Right hindlimb (tissue), 1 donor: ENCODE measurements around the gene HOXA4.

Experiments
- DNase-seq: peaks from one replicate; pipeline ENCODE4 v3.0.0-alpha.2; 2018

The HOXA4 gene

GRCh38 chr7:27146491-27147198 is 16.1 kb upstream of the HOXA4 start:
- peak; percentile 19 for DNase-seq

DNA sequence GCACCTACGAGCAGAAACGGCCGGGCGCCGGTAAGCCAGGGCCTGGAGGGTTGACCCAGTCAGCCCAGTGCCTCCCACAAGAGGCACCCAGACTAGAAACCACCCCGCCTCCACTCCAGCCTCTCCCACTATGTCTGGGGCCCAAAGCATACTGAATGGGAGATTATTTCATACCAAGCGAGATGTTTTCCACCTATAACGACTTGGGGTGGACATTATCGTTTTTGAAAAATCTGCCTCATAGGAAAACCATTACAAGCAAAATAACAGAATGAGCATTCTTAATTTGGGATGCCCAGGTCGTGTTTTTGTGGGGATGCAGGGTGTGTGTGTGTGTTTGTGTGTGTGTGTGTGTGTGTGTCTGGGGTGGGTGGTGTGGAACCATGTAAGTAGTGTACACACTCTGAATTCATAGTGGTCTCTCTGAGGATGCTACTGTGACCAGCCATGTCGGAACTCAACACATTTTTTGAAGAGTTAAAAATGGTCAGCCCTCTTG is 15.4 kb upstream of the HOXA4 start:
- no peak for DNase-seq

DNA sequence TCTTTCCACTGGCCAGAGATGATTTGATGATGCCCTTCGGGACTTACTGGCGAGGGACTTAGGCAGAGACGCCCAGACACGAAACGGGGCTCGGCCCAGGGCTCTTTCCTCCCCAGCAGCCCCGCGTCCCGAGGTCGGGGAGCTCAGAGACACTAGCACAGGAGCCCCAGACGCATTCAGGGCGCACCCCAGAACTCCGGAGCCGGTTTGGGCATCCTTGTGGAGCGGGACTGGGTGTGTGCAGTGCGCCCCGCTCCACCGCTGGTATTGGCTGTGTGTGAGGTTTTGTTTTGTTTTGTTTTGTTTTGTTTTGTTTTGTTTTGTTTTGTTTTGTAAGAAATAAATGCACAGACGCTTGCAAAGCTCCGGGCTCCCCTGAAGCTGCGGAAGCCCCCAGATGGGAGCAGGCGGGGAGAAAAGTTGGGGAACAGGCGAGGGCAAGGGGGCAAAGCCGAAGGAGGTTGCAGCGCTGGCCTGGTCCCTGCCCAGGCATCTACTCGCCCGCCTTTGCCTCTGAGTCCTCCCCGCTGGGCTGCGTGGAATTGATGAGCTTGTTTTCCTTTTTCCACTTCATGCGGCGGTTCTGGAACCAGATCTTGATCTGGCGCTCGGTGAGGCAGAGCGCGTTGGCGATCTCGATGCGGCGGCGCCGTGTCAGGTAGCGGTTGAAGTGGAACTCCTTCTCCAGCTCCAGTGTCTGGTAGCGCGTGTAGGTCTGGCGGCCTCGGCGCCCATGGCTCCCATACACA is 14.8 kb upstream of the HOXA4 start:
- peak; percentile 37 for DNase-seq

GRCh38 chr7:27144781-27145164 is 14.2 kb upstream of the HOXA4 start:
- peak; percentile 35 for DNase-seq

- peak; percentile 21 for DNase-seq
These were observed 13.6 kb upstream of the HOXA4 start for GRCh38 chr7:27143950-27144780.

DNA sequence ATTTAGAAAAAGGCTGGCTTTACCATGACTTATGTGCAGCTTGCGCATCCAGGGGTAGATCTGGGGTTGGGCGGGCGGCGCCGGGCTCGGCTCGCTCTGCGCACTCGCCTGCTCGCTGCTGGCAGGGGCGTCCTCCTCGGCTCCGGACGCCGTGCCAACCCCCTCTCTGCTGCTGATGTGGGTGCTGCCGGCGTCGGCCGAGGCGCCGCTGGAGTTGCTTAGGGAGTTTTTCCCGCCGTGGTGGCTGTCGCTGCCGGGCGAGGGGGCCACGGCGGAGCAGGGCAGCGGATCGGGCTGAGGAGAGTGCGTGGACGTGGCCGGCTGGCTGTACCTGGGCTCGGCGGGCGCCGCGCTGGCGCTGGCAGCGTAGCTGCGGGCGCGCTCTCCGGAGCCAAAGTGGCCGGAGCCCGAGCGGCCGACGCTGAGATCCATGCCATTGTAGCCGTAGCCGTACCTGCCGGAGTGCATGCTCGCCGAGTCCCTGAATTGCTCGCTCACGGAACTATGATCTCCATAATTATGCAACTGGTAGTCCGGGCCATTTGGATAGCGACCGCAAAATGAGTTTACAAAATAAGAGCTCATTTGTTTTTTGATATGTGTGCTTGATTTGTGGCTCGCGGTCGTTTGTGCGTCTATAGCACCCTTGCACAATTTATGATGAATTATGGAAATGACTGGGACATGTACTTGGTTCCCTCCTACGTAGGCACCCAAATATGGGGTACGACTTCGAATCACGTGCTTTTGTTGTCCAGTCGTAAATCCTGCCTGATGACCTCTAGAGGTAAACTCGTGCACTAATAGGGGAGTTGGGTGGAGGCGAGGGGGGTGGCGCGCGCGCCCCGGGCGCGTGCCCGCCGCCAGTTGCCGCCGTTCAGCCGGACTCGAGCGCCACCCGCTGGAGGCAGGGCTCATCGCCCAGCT is 12.7 kb upstream of the HOXA4 start, which contains the start of gene HOXA5:
TSS of gene HOXA5 (minus strand) at position 659 of the 927 bp plus-strand sequence. CDS start at position 585, 74 bp downstream.
- DNase-seq, result peak; percentile 83

- no peak for DNase-seq
These were observed 12.0 kb upstream of the HOXA4 start for GRCh38 chr7:27142580-27143022.

DNA sequence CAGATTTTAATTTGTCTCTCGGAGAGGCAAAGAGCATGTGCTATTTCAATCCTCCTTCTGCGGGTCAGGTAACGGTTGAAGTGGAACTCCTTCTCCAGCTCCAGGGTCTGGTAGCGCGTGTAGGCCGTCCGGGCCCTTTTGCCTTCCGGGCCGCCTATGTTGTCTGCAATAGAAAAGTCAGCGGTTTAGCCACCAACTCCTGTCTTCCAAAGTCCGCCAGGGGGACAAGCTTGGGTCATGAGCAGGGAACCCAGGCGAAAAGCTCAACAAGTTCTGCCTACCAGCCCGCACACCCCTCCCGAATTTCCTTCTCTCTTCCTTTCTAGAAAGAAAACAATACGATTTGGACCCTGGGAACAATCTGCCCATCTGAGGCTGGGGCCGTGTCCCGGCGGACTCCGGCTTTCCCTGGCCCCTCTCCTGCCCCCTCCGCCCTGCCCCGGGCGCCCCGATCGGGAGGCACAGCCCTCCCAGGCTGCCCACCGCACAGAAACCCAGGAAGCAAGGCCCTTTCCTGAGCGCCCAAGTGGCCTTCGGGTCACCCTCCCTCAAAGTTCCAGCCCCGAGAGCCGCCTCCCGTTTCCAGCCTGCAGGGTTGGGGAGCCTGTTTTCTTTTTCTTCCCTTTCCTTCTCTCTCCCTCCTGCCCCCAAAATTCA is 11.5 kb upstream of the HOXA4 start:
- peak; percentile 43 for DNase-seq

- DNase-seq, result no peak
These were observed 10.8 kb upstream of the HOXA4 start for GRCh38 chr7:27141137-27141922.

- peak; percentile 27 for DNase-seq
These were observed 9.7 kb upstream of the HOXA4 start for GRCh38 chr7:27140126-27140857.

GRCh38 chr7:27139334-27140125 is 9.0 kb upstream of the HOXA4 start:
- peak; percentile 43 for DNase-seq

DNA sequence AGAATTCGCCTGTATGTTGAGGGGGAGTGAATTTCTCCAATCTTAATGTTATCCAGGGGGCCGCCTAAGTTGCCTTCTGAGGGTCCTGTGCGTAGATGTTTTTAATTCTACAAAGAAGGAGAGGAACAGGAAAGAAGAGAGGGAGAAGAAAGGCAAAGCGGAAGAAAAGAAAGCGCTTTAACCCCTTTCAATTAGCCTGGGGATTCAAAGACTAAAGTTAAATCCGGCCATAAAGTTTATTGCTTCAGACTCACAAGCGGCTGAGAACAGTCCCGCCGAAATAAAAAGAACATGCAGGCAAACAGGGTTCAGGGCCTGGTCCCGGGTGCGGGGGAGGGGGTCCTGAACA is 8.4 kb upstream of the HOXA4 start:
- DNase-seq, result no peak

DNA sequence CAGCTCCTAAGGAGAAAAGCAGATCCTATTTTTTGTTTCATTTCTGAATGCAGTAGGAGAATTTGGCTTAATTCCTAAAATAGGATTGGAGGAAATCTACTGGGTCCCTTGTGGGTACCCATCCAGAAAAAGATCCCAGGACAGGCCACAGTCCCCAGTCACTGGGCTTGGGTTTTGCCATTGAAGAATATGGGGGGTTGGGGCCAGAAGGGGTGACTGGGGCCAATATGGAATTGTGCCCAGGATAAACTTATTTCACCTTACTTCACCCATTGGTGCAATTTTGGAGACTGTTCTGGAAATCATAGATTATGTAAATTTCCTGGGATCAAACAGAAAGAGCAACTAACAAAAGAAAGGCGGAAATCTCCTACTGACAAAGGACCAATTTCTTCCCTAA is 7.9 kb upstream of the HOXA4 start:
- no peak for DNase-seq

DNA sequence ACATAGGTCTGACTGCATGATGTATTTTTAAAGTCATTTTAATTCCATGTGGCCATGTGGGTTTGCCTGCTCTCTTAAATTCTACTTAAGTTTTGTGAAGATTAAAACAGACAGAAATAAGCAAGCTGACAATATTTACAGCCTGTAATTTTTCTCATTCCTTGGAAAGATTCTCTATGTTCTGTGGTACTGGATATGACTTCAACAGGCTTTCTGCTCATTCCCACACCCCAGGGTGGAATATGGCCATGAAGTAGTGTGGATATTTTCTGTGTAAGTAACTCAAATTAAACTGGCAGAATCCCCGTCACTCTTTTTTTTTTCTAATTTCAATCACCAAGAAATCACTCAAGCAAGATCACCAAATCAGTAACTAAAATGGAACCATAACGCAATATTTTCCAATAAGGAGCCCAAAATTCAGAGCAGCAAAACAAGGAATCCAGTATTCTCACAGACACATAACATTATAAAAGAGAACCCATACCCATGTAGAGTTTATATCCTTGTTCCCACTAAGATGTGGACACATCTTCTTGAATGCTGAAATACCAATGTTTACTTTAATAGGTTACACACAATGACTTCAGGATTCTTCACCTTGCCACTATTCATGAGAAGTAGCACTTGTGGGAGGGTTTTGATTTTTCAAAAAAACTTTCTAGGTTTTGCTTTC is 7.2 kb upstream of the HOXA4 start:
- DNase-seq, result no peak

DNA sequence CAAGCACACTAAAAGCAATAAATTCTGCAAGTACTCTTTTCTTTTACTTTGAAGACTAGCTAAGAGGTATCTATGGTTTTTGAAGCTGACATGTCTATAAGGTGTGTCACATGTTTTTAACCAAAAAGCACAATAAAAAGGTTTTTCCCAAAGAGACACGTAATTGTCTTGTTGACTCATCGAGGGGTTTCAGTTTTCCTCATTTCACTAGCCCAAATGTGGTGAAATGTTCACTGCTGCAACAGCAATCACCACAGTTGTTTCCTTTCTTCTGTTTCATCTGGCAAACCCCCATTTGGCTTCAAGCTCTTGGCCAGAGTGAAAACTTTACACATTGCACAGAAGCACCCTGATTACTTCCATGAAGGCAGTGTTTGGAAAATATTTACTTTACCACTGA is 3.8 kb upstream of the HOXA4 start:
- peak; percentile 37 for DNase-seq

DNA sequence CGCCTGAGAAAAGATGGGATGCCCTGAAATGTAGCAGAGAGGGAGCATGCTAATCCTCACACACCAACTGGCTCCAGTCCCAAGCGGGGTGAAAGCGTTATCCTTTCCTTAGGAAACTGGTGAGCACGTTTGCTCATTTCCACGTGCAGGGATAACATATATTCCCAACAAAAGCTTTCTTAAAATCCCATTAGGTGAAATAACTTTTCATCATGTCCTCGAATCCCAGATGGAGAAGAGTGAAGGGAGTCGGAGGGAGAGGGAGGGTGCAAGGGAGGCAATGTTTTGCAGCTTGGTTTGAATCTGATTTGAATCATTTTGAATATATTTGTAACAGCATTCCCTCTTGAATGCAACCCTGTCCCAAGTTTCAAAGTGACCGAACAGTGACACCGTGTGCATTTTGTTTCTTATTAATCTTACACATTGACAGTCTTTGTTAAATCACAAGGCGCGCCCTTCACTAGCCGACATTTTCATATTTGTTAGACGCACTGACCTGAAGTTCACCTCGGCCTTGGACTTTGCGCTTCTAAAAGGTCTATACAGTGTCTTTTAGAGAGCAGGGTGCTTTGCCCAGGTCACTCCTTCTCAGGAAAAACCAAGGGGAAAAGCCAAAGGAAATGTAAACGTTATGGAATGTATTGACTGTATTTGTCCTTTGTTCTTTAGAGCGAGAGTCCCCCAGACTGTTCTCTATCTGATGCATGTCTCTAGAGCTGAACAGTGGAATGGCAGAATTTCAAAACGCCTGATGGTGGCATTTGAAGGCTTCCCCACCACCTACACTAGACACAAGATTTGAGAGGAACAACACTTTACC is 3.1 kb upstream of the HOXA4 start:
- no peak for DNase-seq

GRCh38 chr7:27132978-27133377 is 2.4 kb upstream of the HOXA4 start:
- no peak for DNase-seq

DNA sequence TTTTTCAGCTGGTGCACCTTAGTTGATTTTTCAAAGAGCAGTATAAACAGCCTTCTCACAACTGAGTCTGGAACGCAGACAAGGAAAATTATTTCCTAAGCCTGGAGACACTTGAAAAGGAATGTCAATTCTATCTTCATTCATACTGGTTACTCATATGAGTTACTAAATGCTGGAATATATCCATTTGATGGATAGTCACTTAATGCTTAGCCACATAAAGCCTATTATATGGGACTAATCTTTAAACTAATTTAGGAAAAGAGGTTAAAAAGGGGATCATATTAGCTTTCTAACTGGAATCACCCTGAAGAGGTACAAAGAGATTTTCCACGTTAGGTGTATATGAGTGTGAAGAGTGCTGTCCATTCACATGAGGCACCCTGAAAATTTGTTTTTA is 1.7 kb upstream of the HOXA4 start:
- DNase-seq, result no peak
